HG02884 (cell line): Measurements from ENCODE around the gene APOBEC2.

ENCODE experiments used
- ATAC-seq: cut with Tn5 transposase; IDR thresholded peaks from one replicate; pipeline ENCODE4 v1.9.1; 2021; ENCODE audit warnings: mild to moderate bottlenecking, moderate library complexity; ENCODE audit not compliant: unreplicated experiment

APOBEC2 gene

GRCh38 chr6:41083072-41083471 is 30.1 kb downstream of the APOBEC2 start:
- ATAC-seq, result no peak

- ATAC-seq, result no peak
Observed at GRCh38 chr6:41085182-41085581, 32.2 kb downstream of the APOBEC2 start.

GRCh38 chr6:41088451-41088850 is 35.4 kb downstream of the APOBEC2 start:
- no peak for ATAC-seq

GRCh38 chr6:41090841-41091761 is 38.1 kb downstream of the APOBEC2 start:
- no peak for ATAC-seq

- ATAC-seq, result no peak
Observed at GRCh38 chr6:41092421-41093140, 39.6 kb downstream of the APOBEC2 start.

- ATAC-seq, result no peak
Observed at GRCh38 chr6:41093729-41094128, 40.7 kb downstream of the APOBEC2 start.

- ATAC-seq, result no peak
Observed at GRCh38 chr6:41097467-41098090, 44.6 kb downstream of the APOBEC2 start.

- no peak for ATAC-seq
Observed at GRCh38 chr6:41098366-41098765, 45.4 kb downstream of the APOBEC2 start.

- no peak for ATAC-seq
Observed at GRCh38 chr6:41100871-41101287, 47.9 kb downstream of the APOBEC2 start.

- ATAC-seq, result no peak
Observed at GRCh38 chr6:41103847-41104246, 50.8 kb downstream of the APOBEC2 start.

GRCh38 chr6:41111017-41111416 is 58.0 kb downstream of the APOBEC2 start:
- ATAC-seq, result no peak
